Spleen (tissue), 11 donors: ENCODE results near the gene CCDC124. TPM values are rescaled to one million over a fixed set of nuclear protein-coding genes. Genes with fewer than 3 reads are reported as not detected.

Source experiments
- DNase-seq: peaks from one replicate; pipeline ENCODE4 v3.0.0-alpha.2; 2020
- H3K27ac ChIP-seq, 8 donors: fragments of 200-600 bp; sonication (generic) in 7 of 8; 1 replicate in 4 of 8; 2 replicates in 4 of 8; pipeline versions ENCODE4 v1.5.0 to v1.8.0; 2016 to 2021; ENCODE audit warnings: inconsistent platforms in 4 of 8, mild to moderate bottlenecking in 4 of 8, moderate library complexity in 1 of 8
- H3K27me3 ChIP-seq, 7 donors: fragments of 200-600 bp; sonication (generic) in 6 of 7; replicated peaks in 1 of 7; 1 replicate in 4 of 7; 2 replicates in 3 of 7; pipeline versions ENCODE4 v1.5.0 to v1.8.0; 2016 to 2021; ENCODE audit warnings: inconsistent platforms in 3 of 7, mild to moderate bottlenecking in 1 of 7
- H3K36me3 ChIP-seq, 6 donors: fragments of 200-600 bp; sonication (generic) in 5 of 6; 1 replicate in 4 of 6; 2 replicates in 2 of 6; pipeline versions ENCODE4 v1.5.0 to v1.8.0; 2016 to 2021; ENCODE audit warnings: inconsistent platforms in 2 of 6
- H3K4me1 ChIP-seq, 6 donors: fragments of 200-600 bp; sonication (generic) in 5 of 6; 1 replicate in 3 of 6; 2 replicates in 3 of 6; pipeline versions ENCODE4 v1.5.0 to v1.8.0; 2016 to 2021; ENCODE audit warnings: inconsistent platforms in 3 of 6
- H3K4me3 ChIP-seq, 8 donors: fragments of 200-600 bp; sonication (generic) in 7 of 8; 1 replicate in 4 of 8; 2 replicates in 4 of 8; pipeline versions ENCODE4 v1.5.0 to v1.8.0; 2016 to 2021; ENCODE audit warnings: inconsistent platforms in 4 of 8, mild to moderate bottlenecking in 4 of 8, moderate library complexity in 2 of 8
- H3K9me3 ChIP-seq, 8 donors: fragments of 200-600 bp; sonication (generic) in 7 of 8; 1 replicate in 4 of 8; 2 replicates in 4 of 8; pipeline versions ENCODE4 v1.5.0 to v1.8.0; 2016 to 2021; ENCODE audit warnings: inconsistent platforms in 4 of 8
- POLR2A ChIP-seq, 3 donors: fragments of 450-650 bp; IDR thresholded peaks; one replicate each; pipeline ENCODE4 v1.5.1; 2017; ENCODE audit warnings: antibody characterized with exemption in 3 of 3, mild to moderate bottlenecking in 1 of 3
- POLR2AphosphoS5 ChIP-seq, 3 donors: sonication (generic); formaldehyde crosslinking; IDR thresholded peaks; one replicate each; pipeline ENCODE4 v1.5.1; 2017; ENCODE audit warnings: antibody characterized with exemption in 3 of 3
- WGBS, 5 donors: extraction: QIAGEN DNeasy Blood & Tissue Kit in 3 of 5; methylation state at CpG; one replicate each; pipeline versions ENCODE4 v1.1.5 to v1.1.7; 2013 to 2018; 5-methylcytosine and 5-hydroxymethylcytosine counted together
- intact Hi-C: fragments of 100-400 bp; cut with DNase I; formaldehyde crosslinking; loops from one replicate; pipeline ENCODE4 v1.15.0; 2023; ENCODE audit warnings: low total_unique reads
- polyA plus RNA-seq, 3 donors: library from polyadenylated mRNA; stranded (reverse); fragments of 200-250 nt; gene quantifications; one replicate each; pipeline ENCODE4 v1.2.1, GENCODE V29; 2013
- total RNA-seq, 7 donors: library from RNA; depleted of rRNA in 3 of 7; stranded (reverse); fragments of >200 nt in 3 of 7; fragmentation: NEBNext Ultra II Directional in 4 of 7; extraction: Animal tissue kit (Norgen Biotek cat#: 25700) in 4 of 7; gene quantifications; one replicate each; pipeline versions ENCODE4 v1.1.0 to v1.2.1, GENCODE V29; 2016 to 2021
- TF ChIP-seq, protein P1 (sequence below), 11 experiments: fragments of 200-600 bp in 7 of 11; fragments of 450-650 bp in 4 of 11; sonication (generic) in 4 of 11; IDR thresholded peaks in 8 of 11; conservative IDR thresholded peaks in 3 of 11; 1 replicate in 7 of 11; 2 replicates in 4 of 11; pipeline versions ENCODE4 v1.4.0 to v1.8.0; 2016 to 2021; ENCODE audit warnings: antibody characterized with exemption in 11 of 11, inconsistent platforms in 4 of 11, mild to moderate bottlenecking in 1 of 11
- donor health status: healthy with polysubstance abuse.
- donor health status: DM: no; HTN: no; CAD: no; lungs with moderate emphysema.
- donor health status: DM: no; HTN: no; CAD: no.
- donor health status: Bipolar disorder and iron deficiency.
- donor health status: healthy.
- donor health status: DM: no; HTN: no; CAD: no.
- donor health status: DM: yes; HTN: yes; CAD: no.

The CCDC124 gene
- total and polyA plus RNA-seq, 10 donors = 29.5 to 89.9 (median 43.0) TPM

DNA sequence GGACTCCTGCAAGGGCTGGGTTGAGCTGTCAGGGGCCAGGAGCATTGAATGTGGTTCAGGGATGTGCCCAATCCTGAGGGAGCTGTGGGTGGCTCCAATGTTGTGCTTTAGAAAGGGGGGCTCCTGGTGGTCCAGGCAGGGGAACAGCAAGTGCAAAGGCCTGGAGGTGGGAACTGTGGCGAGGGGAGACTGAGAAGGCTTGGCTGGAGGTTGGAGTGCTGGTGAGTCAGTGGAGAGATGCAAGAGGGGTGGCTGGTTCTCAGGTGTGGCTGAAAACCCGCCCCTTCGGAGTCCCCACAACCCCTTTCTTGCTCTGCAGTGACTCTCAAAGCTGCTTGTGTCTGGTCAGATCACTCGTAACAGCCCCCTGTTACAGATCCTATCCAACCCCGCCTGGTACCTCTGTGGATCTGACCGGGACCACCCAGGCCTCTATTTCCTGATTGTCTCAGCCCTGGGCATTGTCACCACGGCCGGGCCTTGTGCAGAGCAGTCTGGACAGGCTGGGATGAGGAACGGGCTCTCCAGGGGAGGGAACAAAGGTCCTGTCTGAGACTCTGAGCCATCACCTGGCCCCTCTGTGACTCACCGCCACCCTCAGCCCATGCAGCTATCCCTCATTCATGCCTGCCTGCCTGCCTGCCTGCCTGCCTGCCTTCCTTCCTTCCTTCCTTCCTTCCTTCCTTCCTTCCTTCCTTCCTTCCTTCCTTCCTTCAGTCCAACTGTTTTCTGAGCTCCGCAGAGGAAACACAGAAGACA, 32.7 kb downstream of the CCDC124 start:
- peaks cover 0 to 78% (median 32%) of the 10 kb centered on the region in 7 donors for H3K27me3 ChIP-seq

DNA sequence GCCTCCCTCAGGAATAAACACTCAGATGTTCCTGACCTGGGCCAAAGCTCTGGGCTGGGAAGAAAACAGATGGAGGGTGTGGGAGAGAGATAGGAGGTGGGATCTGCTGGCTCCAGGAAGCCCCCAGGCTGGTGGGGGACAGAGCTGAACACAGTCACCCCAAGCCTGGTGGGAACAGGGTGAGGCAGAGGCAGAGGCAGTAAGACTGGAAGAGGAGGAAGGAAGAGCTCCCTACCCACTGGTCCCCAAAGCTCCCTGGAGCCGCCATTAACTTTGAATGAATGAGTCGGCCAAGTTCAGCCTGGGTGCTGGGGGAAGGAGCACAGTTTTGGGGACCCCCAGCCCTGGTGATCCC, 33.3 kb downstream of the CCDC124 start:
- Histone ChIP-seq H3K27ac (no peak overlapping the region), H3K9me3 (no peaks in the 10 kb centered on the region), H3K4me1 (peaks cover 0 to 13% (median 5%) of the 10 kb centered on the region in 6 donors), H3K27me3 (peaks cover 0 to 78% (median 32%) of the 10 kb centered on the region in 7 donors), H3K4me3 (no peak overlapping the region), H3K36me3 (no peaks in the 10 kb centered on the region)
- no peak for DNase-seq
- intact Hi-C loops = no loop called here
- WGBS, 5 donors = 40 to 57% (median 50%) methylated on average over 1 to 2 of the region's 2 CpGs
- TF ChIP-seq, protein P1, sequence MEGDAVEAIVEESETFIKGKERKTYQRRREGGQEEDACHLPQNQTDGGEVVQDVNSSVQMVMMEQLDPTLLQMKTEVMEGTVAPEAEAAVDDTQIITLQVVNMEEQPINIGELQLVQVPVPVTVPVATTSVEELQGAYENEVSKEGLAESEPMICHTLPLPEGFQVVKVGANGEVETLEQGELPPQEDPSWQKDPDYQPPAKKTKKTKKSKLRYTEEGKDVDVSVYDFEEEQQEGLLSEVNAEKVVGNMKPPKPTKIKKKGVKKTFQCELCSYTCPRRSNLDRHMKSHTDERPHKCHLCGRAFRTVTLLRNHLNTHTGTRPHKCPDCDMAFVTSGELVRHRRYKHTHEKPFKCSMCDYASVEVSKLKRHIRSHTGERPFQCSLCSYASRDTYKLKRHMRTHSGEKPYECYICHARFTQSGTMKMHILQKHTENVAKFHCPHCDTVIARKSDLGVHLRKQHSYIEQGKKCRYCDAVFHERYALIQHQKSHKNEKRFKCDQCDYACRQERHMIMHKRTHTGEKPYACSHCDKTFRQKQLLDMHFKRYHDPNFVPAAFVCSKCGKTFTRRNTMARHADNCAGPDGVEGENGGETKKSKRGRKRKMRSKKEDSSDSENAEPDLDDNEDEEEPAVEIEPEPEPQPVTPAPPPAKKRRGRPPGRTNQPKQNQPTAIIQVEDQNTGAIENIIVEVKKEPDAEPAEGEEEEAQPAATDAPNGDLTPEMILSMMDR (IDR thresholded peaks at IDR 0.05 in 8 of 11, conservative IDR thresholded peaks at IDR 0.05 in 3 of 11) = no peak
- no peak for TF ChIP-seq POLR2A (IDR thresholded peaks at IDR 0.05)
- TF ChIP-seq POLR2AphosphoS5 (IDR thresholded peaks at IDR 0.05) = no peak

More for the DNA sequence above, 32.7 kb downstream of the CCDC124 start:
- H3K4me3 ChIP-seq = no peak overlapping the region
- H3K4me1 ChIP-seq = peaks cover 0 to 13% (median 5%) of the 10 kb centered on the region in 6 donors
- H3K36me3 ChIP-seq = no peaks in the 10 kb centered on the region
- no peak for TF ChIP-seq POLR2AphosphoS5 (IDR thresholded peaks at IDR 0.05)
- WGBS, 5 donors = 64 to 76% (median 70%) methylated on average over 11 of the region's 11 CpGs
- H3K27ac ChIP-seq = no peak overlapping the region
- intact Hi-C loops = no loop called here
- DNase-seq = no peak
- no peaks in the 10 kb centered on the region for H3K9me3 ChIP-seq

GRCh38 chr19:17966550-17967256, 33.9 kb downstream of the CCDC124 start, which contains the start of gene KCNN1:
KCNN1 (plus strand) TSS chr19:17967107; CDS start chr19:17973889, 6,782 bp downstream.
- Histone ChIP-seq H3K4me3 (peak within 1 kb of the TSS in 1 of 8 donors; percentile 46), H3K27me3 (peaks cover 0 to 76% (median 32%) of the 10 kb centered on the region in 7 donors), H3K27ac (no peak within 1 kb of the TSS), H3K9me3 (no peaks in the 10 kb centered on the region), H3K4me1 (peaks cover 0 to 13% (median 5%) of the 10 kb centered on the region in 6 donors), H3K36me3 (no peaks in the 10 kb centered on the region)
- no peak for DNase-seq
- no peak for TF ChIP-seq POLR2AphosphoS5 (IDR thresholded peaks at IDR 0.05)
- WGBS, 5 donors = 7 to 20% (median 13%) methylated on average over 17 to 56 of the region's 59 CpGs
- intact Hi-C loops = no loop called here

DNA sequence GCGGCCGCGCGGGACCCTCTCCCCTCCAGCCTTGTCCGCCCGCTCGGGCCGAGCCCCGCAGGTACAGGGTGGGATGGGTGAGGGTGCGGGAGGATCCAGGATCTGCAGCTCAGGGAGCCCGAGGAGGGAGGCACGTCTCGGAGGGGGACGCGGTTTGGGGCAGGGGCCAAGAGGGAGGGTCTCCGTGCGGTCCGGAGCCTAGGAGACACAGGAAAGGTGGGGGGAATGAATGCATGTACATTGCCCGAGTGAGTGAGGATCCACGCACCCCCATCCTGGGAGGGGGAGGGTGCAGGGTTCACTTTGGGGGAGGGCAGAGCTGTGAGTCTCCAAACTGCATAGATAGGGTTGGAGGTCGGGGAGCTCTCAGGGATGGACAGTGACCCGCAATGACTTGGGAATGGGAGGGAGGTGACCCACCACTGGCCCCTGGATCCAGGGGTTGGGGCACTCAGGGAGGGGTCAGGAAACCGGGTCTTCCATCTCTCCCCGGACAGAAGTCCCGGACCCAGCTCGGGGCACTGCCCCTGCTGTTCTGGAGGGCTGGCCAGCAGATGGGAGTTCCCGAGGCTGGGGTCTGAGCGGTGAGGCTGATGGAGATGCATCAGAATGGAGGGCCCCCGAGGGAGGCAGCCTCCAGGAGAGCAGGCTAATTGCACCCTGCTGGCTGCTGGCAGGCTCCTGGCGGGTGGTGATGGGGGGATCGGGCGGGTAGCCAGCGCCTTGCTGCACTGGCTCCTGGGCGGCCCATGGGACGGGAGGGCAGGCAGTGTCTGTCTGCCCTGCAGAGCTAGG, 34.6 kb downstream of the CCDC124 start:
- TF ChIP-seq POLR2AphosphoS5 (IDR thresholded peaks at IDR 0.05) (no peak), POLR2A (IDR thresholded peaks at IDR 0.05) (no peak)
- TF ChIP-seq, protein P1 (IDR thresholded peaks at IDR 0.05 in 8 of 11, conservative IDR thresholded peaks at IDR 0.05 in 3 of 11) = no peak
- 2 to 22% (median 19%) methylated on average over 19 to 35 of the region's 35 CpGs for WGBS, 5 donors
- H3K4me3 ChIP-seq = peak overlapping the region in 1 of 8 donors; percentile 46
- H3K9me3 ChIP-seq = no peaks in the 10 kb centered on the region
- H3K27ac ChIP-seq = no peak overlapping the region
- no peaks in the 10 kb centered on the region for H3K36me3 ChIP-seq
- H3K4me1 ChIP-seq = peaks cover 0 to 13% (median 5%) of the 10 kb centered on the region in 6 donors
- peaks cover 0 to 68% (median 32%) of the 10 kb centered on the region in 7 donors for H3K27me3 ChIP-seq
- no peak for DNase-seq
- intact Hi-C loops = no loop called here
